Measurements from ENCODE around the gene ARVCF.
A peak's percentile ranks its signal among the peaks of the same experiment; 100 is the strongest.

The ARVCF gene

GRCh38 chr22:19961868-19962245, 54.8 kb downstream of the ARVCF start:
- DNase-seq (ENCODE audit: low read depth), result no peak

GRCh38 chr22:19961201-19961580, 55.4 kb downstream of the ARVCF start:
- DNase-seq (ENCODE audit: low read depth), result no peak

GRCh38 chr22:19960491-19961200, 56.0 kb downstream of the ARVCF start:
- DNase-seq (ENCODE audit: low read depth), result no peak

GRCh38 chr22:19959587-19960490, 56.8 kb downstream of the ARVCF start:
- no peak for DNase-seq (ENCODE audit: low read depth)

- DNase-seq (ENCODE audit: low read depth), result no peak
These were observed 57.5 kb downstream of the ARVCF start for GRCh38 chr22:19959043-19959586.

GRCh38 chr22:19958083-19959042, 58.3 kb downstream of the ARVCF start:
- no peak for DNase-seq (ENCODE audit: low read depth)

- no peak for DNase-seq (ENCODE audit: low read depth)
These were observed 59.2 kb downstream of the ARVCF start for GRCh38 chr22:19957445-19957844.

GRCh38 chr22:19955241-19956128, 61.1 kb downstream of the ARVCF start:
- no peak for DNase-seq (ENCODE audit: low read depth)

GRCh38 chr22:19951346-19951745, 65.3 kb downstream of the ARVCF start:
- DNase-seq (ENCODE audit: low read depth), result no peak

- DNase-seq (ENCODE audit: low read depth), result no peak
These were observed 68.4 kb downstream of the ARVCF start for GRCh38 chr22:19948057-19948760.

- DNase-seq (ENCODE audit: low read depth), result no peak
These were observed 73.3 kb downstream of the ARVCF start for GRCh38 chr22:19943082-19944026.

- DNase-seq (ENCODE audit: low read depth), result no peak
These were observed 74.2 kb downstream of the ARVCF start for GRCh38 chr22:19942157-19943081.

- DNase-seq (ENCODE audit: low read depth), result peak; percentile 48
These were observed 75.1 kb downstream of the ARVCF start, which contains the start of the genes COMT and TXNRD2 for GRCh38 chr22:19941365-19942082. TSS of gene COMT (plus strand) at chr22:19941772. CDS start at chr22:19962527, 20,755 bp downstream. TSS of gene TXNRD2 (minus strand) at chr22:19941818. CDS start at chr22:19941803, 15 bp downstream.

GRCh38 chr22:19940536-19941364, 75.9 kb downstream of the ARVCF start:
- DNase-seq (ENCODE audit: low read depth), result no peak

GRCh38 chr22:19937616-19938473, 78.8 kb downstream of the ARVCF start:
- no peak for DNase-seq (ENCODE audit: low read depth)

Measured in T follicular helper cell (primary cell).